H9 (cell line): ENCODE results near the gene TMEM147. TPM values are rescaled to one million over a fixed set of nuclear protein-coding genes. Genes with fewer than 3 reads are reported as not detected.
"Not testable (repeated sequence)": the region's sequence is repeated elsewhere in the genome, so short reads cannot be mapped to it uniquely, and the experiment has no call there.

Experiments
- DNase-seq: peaks from one replicate; pipeline ENCODE4 v3.0.0-alpha.2; 2017
- H2AFZ ChIP-seq: one replicate; pipeline ENCODE4 v1.6.1; 2013; ENCODE audit warnings: mild to moderate bottlenecking, low read length, control low read depth, moderate library complexity
- H2AK5ac ChIP-seq: 2 replicates; pipeline ENCODE4 v1.6.1; 2013; ENCODE audit warnings: low read length, control low read depth, mixed read lengths; ENCODE audit not compliant: insufficient read length
- H2BK120ac ChIP-seq: one replicate; pipeline ENCODE4 v1.6.1; 2013; ENCODE audit warnings: low read depth, mild to moderate bottlenecking, low read length, control low read depth, inconsistent platforms; ENCODE audit not compliant: poor library complexity, severe bottlenecking
- H2BK12ac ChIP-seq: 2 replicates; pipeline ENCODE4 v1.6.1; 2013; ENCODE audit warnings: low read length, control low read depth, mixed read lengths, low read depth; ENCODE audit not compliant: insufficient read length
- H2BK15ac ChIP-seq: 2 replicates; pipeline ENCODE4 v1.6.1; 2013; ENCODE audit warnings: low read depth, low read length, control low read depth
- H2BK20ac ChIP-seq: one replicate; pipeline ENCODE4 v1.6.1; 2013; ENCODE audit warnings: low read depth, mild to moderate bottlenecking, low read length, control low read depth, inconsistent platforms; ENCODE audit not compliant: poor library complexity, severe bottlenecking
- H2BK5ac ChIP-seq: 2 replicates; pipeline ENCODE4 v1.6.1; 2013; ENCODE audit warnings: low read length, control low read depth, mixed read lengths; ENCODE audit not compliant: insufficient read length
- H3K14ac ChIP-seq: 2 replicates; pipeline ENCODE4 v1.6.1; 2013; ENCODE audit warnings: low read length, control low read depth; ENCODE audit not compliant: insufficient read depth
- H3K18ac ChIP-seq: 2 replicates; pipeline ENCODE4 v1.6.1; 2013; ENCODE audit warnings: low read depth, mild to moderate bottlenecking, mixed read lengths, low read length, control low read depth; ENCODE audit not compliant: insufficient read length
- H3K23ac ChIP-seq: 2 replicates; pipeline ENCODE4 v1.6.1; 2013; ENCODE audit warnings: low read length, control low read depth, mixed read lengths, low read depth; ENCODE audit not compliant: insufficient read length
- H3K23me2 ChIP-seq: 2 replicates; pipeline ENCODE4 v1.6.1; 2013; ENCODE audit warnings: low read depth, mild to moderate bottlenecking, mixed read lengths, low read length, control low read depth; ENCODE audit not compliant: insufficient read length, poor library complexity, severe bottlenecking
- H3K27ac ChIP-seq: 2 replicates; pipeline ENCODE4 v1.5.1; 2013; ENCODE audit warnings: low read length, control low read depth, mixed read lengths, low read depth; ENCODE audit not compliant: insufficient read length
- H3K27me3 ChIP-seq: 2 replicates; pipeline ENCODE4 v1.6.1; 2013; ENCODE audit warnings: low read length, control low read depth, inconsistent platforms; ENCODE audit not compliant: insufficient read depth
- H3K4ac ChIP-seq: 2 replicates; pipeline ENCODE4 v1.6.1; 2013; ENCODE audit warnings: low read depth, mild to moderate bottlenecking, control low read depth, inconsistent platforms, low read length, moderate library complexity
- H3K4me1 ChIP-seq: 2 replicates; pipeline ENCODE4 v1.6.1; 2013; ENCODE audit warnings: low read length, control low read depth, inconsistent platforms; ENCODE audit not compliant: insufficient read depth
- H3K4me2 ChIP-seq: 2 replicates; pipeline ENCODE4 v1.6.1; 2013; ENCODE audit warnings: low read length, control low read depth, mixed read lengths; ENCODE audit not compliant: insufficient read length, insufficient read depth
- H3K56ac ChIP-seq: 2 replicates; pipeline ENCODE4 v1.6.1; 2013; ENCODE audit warnings: low read depth, mild to moderate bottlenecking, mixed read lengths, low read length, control low read depth; ENCODE audit not compliant: insufficient read length
- H3K79me1 ChIP-seq: 2 replicates; pipeline ENCODE4 v1.6.1; 2013; ENCODE audit warnings: low read depth, mild to moderate bottlenecking, moderate library complexity, low read length, control low read depth, inconsistent platforms; ENCODE audit not compliant: insufficient read depth, poor library complexity, severe bottlenecking
- H3K79me2 ChIP-seq: 2 replicates; pipeline ENCODE4 v1.6.1; 2013; ENCODE audit warnings: low read length, control low read depth, inconsistent platforms; ENCODE audit not compliant: insufficient read depth
- H3K9ac ChIP-seq: 2 replicates; pipeline ENCODE4 v1.6.1; 2013; ENCODE audit warnings: low read length, control low read depth, mixed read lengths; ENCODE audit not compliant: insufficient read length; ENCODE audit errors: extremely low read depth
- H3K9me3 ChIP-seq: one replicate; pipeline ENCODE4 v1.6.1; 2013; ENCODE audit warnings: low read depth, low read length, inconsistent platforms; ENCODE audit not compliant: control insufficient read depth
- H3T11ph ChIP-seq: one replicate; pipeline ENCODE4 v1.6.1; 2013; ENCODE audit warnings: mild to moderate bottlenecking, low read length, control low read depth, inconsistent platforms
- H4K20me1 ChIP-seq: one replicate; pipeline ENCODE4 v1.6.1; 2013; ENCODE audit not compliant: control insufficient read depth, insufficient read length, insufficient read depth
- H4K5ac ChIP-seq: 2 replicates; pipeline ENCODE4 v1.6.1; 2013; ENCODE audit warnings: low read depth, mild to moderate bottlenecking, mixed read lengths, low read length, control low read depth; ENCODE audit not compliant: insufficient read length
- H4K8ac ChIP-seq: replicated peaks from 2 replicates; pipeline ENCODE4 v1.6.1; 2013; ENCODE audit warnings: low read length, control low read depth, mixed read lengths, low read depth; ENCODE audit not compliant: insufficient read length
- H4K91ac ChIP-seq: 2 replicates; pipeline ENCODE4 v1.6.1; 2013; ENCODE audit warnings: low read depth, mild to moderate bottlenecking, moderate library complexity, mixed read lengths, low read length, control low read depth; ENCODE audit not compliant: insufficient read length
- H3K27ac Mint-ChIP-seq, 3 experiments: 2 replicates in 2 of 3; 3 replicates in 1 of 3; pipeline ENCODE4 v1.8.0; 2020 to 2021; ENCODE audit warnings: mixed read lengths in 3 of 3, mild to moderate bottlenecking in 1 of 3, moderate library complexity in 1 of 3
- H3K27me3 Mint-ChIP-seq: 2 replicates; pipeline ENCODE4 v1.8.0; 2021; ENCODE audit warnings: low read depth, mild to moderate bottlenecking, moderate library complexity, mixed read lengths
- H3K36me3 Mint-ChIP-seq, 3 experiments: 2 replicates in 2 of 3; 3 replicates in 1 of 3; pipeline ENCODE4 v1.8.0; 2020 to 2021; ENCODE audit warnings: low read depth in 3 of 3, mixed read lengths in 3 of 3; ENCODE audit not compliant: insufficient read depth in 1 of 3
- H3K4me1 Mint-ChIP-seq, 2 experiments: 2 replicates each; pipeline ENCODE4 v1.8.0; 2020; ENCODE audit warnings: mixed read lengths in 2 of 2
- H3K4me3 Mint-ChIP-seq, 2 experiments: 2 replicates in 1 of 2; 3 replicates in 1 of 2; pipeline ENCODE4 v1.8.0; 2020 to 2021; ENCODE audit warnings: mild to moderate bottlenecking in 2 of 2, mixed read lengths in 2 of 2, moderate library complexity in 1 of 2
- H3K9me3 Mint-ChIP-seq, 2 experiments: 2 replicates in 1 of 2; 3 replicates in 1 of 2; pipeline ENCODE4 v1.8.0; 2020; ENCODE audit warnings: mild to moderate bottlenecking in 2 of 2, mixed read lengths in 2 of 2, moderate library complexity in 1 of 2
- CTCF ChIP-seq: fragments of 200-600 bp; sonication (generic); conservative IDR thresholded peaks from 3 replicates; pipeline ENCODE4 v1.8.0; 2021; ENCODE audit warnings: antibody characterized with exemption, mild to moderate bottlenecking
- WGBS: extraction: QIAGEN DNeasy Blood & Tissue Kit; methylation state at CpG from one replicate; pipeline ENCODE4 v1.1.7; 2013; ENCODE audit warnings: missing lambda C conversion rate, low lambda C conversion rate, mixed read lengths; ENCODE audit not compliant: insufficient read length; ENCODE audit errors: extremely low coverage; 5-methylcytosine and 5-hydroxymethylcytosine counted together
- total RNA-seq: library from RNA; stranded (reverse); gene quantifications from 2 replicates; pipeline ENCODE4 v1.2.1, GENCODE V29; 2021

TMEM147 gene
- total RNA-seq, 1 experiment from 2014 or later, result 125 TPM

GRCh38 chr19:35592226-35592625, 46.8 kb downstream of the TMEM147 start:
- no peaks in the 10 kb centered on the region for H3K36me3 Mint-ChIP-seq
- H4K5ac ChIP-seq, result no peak overlapping the region
- no peaks in the 10 kb centered on the region for H3K79me1 ChIP-seq
- peaks cover 23% of the 10 kb centered on the region for H3K27me3 Mint-ChIP-seq
- no peak overlapping the region for H2BK5ac ChIP-seq
- no peak overlapping the region for H3K4me2 ChIP-seq
- no peaks in the 10 kb centered on the region for H3K79me2 ChIP-seq
- no peak overlapping the region for H3K27ac ChIP-seq
- no peaks in the 10 kb centered on the region for H3K4me1 ChIP-seq
- no peak overlapping the region for H3T11ph ChIP-seq
- no peak overlapping the region for H3K4ac ChIP-seq
- H3K9ac ChIP-seq, result no peak overlapping the region
- H3K27me3 ChIP-seq, result no peaks in the 10 kb centered on the region
- H3K27ac Mint-ChIP-seq, result no peak overlapping the region
- no peak overlapping the region for H4K91ac ChIP-seq
- H3K56ac ChIP-seq, result no peak overlapping the region
- H3K9me3 ChIP-seq, result no peaks in the 10 kb centered on the region
- H3K4me3 Mint-ChIP-seq, result no peak overlapping the region
- H2BK120ac ChIP-seq, result no peak overlapping the region
- H2AK5ac ChIP-seq, result no peak overlapping the region
- H2BK12ac ChIP-seq, result no peak overlapping the region
- DNase-seq, result peak; percentile 64
- H4K20me1 ChIP-seq, result no peaks in the 10 kb centered on the region
- no peak overlapping the region for H4K8ac ChIP-seq
- H3K23me2 ChIP-seq, result no peaks in the 10 kb centered on the region
- H3K9me3 Mint-ChIP-seq, result no peaks in the 10 kb centered on the region
- TF ChIP-seq CTCF, result peak; percentile 81
- no peak overlapping the region for H2BK20ac ChIP-seq
- WGBS, result no CpG with 5 or more reads among the region's 8 CpGs
- no peak overlapping the region for H3K14ac ChIP-seq
- peaks cover 0 to 2% of the 10 kb centered on the region in 2 experiments; a peak in 1 of 4 replicates for H3K4me1 Mint-ChIP-seq
- H3K23ac ChIP-seq, result no peak overlapping the region
- H2AFZ ChIP-seq, result no peak overlapping the region
- H3K18ac ChIP-seq, result no peak overlapping the region
- H2BK15ac ChIP-seq, result no peak overlapping the region

GRCh38 chr19:35595026-35595425, 49.6 kb downstream of the TMEM147 start:
- peaks cover 22% of the 10 kb centered on the region for H3K27me3 Mint-ChIP-seq
- H3K9ac ChIP-seq, H2AFZ ChIP-seq, H3K23ac ChIP-seq, H2BK15ac ChIP-seq, H3K4me3 Mint-ChIP-seq, H3K4me1 ChIP-seq, H2BK5ac ChIP-seq, H3K27me3 ChIP-seq, H3K27ac Mint-ChIP-seq, H3K56ac ChIP-seq, H3K18ac ChIP-seq, DNase-seq, H3K4me2 ChIP-seq, H3K23me2 ChIP-seq, H2BK20ac ChIP-seq, H2AK5ac ChIP-seq, H3K79me2 ChIP-seq, H4K8ac ChIP-seq, H3K79me1 ChIP-seq, H3K9me3 Mint-ChIP-seq, H3K27ac ChIP-seq, H4K20me1 ChIP-seq, H2BK12ac ChIP-seq, H4K91ac ChIP-seq, H3K4ac ChIP-seq, H3K9me3 ChIP-seq, H3K36me3 Mint-ChIP-seq, H3K4me1 Mint-ChIP-seq, H3K14ac ChIP-seq, H2BK120ac ChIP-seq, H4K5ac ChIP-seq, H3T11ph ChIP-seq: not testable (repeated sequence)
- WGBS, result no CpG with 5 or more reads among the region's 3 CpGs
